H1 (cell line): Measurements from ENCODE around the gene DICER1. TPM values are rescaled to one million over a fixed set of nuclear protein-coding genes. Genes with fewer than 3 reads are reported as not detected.

Experiments
- ATF2 ChIP-seq: IDR thresholded peaks from 2 replicates; pipeline ENCODE4 v1.6.1; 2012; ENCODE audit warnings: low read length, inconsistent platforms
- CTBP2 ChIP-seq: IDR thresholded peaks from 2 replicates; pipeline ENCODE4 v1.7.0; 2011; ENCODE audit warnings: borderline replicate concordance, mild to moderate bottlenecking, moderate library complexity, mixed read lengths, low read length; ENCODE audit not compliant: insufficient read depth, insufficient read length
- EZH2 ChIP-seq: fragments of 200-600 bp; sonication (generic); IDR thresholded peaks from 2 replicates; pipeline ENCODE4 v1.7.1; 2012; ENCODE audit warnings: low read depth, mild to moderate bottlenecking, moderate library complexity, low read length, inconsistent platforms; ENCODE audit not compliant: severe bottlenecking
- polyA plus RNA-seq, 7 experiments: library from polyadenylated mRNA; depleted of rRNA in 3 of 7; stranded (reverse) in 5 of 7; unstranded in 2 of 7; fragments of >200 nt in 5 of 7; fragments of 200-250 nt in 2 of 7; gene quantifications; 1 replicate in 5 of 7; 2 replicates in 1 of 7; 4 replicates in 1 of 7; pipeline versions ENCODE4 v1.2.1 to v1.2.3, GENCODE V29; 2011 to 2013; ENCODE audit warnings: missing spikeins in 2 of 7, mixed read lengths in 2 of 7
- total RNA-seq: library from RNA; stranded (reverse); fragmentation: NEBNext Ultra II Directional; extraction: Animal tissue kit (Norgen Biotek cat#: 25700); gene quantifications from 2 replicates; pipeline ENCODE4 v1.2.1, GENCODE V29; 2021
- TF ChIP-seq, protein P1 (sequence below): IDR thresholded peaks from 2 replicates; pipeline ENCODE4 v1.6.1; 2012; ENCODE audit warnings: inconsistent platforms

Gene DICER1
- total and polyA plus RNA-seq, 2 of the 8 experiments (the other 6 are each of a cell fraction or from before 2014, with no cell fraction given), result 11.9 to 61.8 TPM

- TF ChIP-seq EZH2 (no peak), ATF2 (no peak), CTBP2 (no peak)
- TF ChIP-seq, protein P1, sequence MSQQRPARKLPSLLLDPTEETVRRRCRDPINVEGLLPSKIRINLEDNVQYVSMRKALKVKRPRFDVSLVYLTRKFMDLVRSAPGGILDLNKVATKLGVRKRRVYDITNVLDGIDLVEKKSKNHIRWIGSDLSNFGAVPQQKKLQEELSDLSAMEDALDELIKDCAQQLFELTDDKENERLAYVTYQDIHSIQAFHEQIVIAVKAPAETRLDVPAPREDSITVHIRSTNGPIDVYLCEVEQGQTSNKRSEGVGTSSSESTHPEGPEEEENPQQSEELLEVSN, result no peak
Observed at GRCh38 chr14:95070748-95071435, 86.4 kb downstream of the DICER1 start (continued).
